Lower leg skin (tissue), 4 donors: ENCODE data around the gene FNDC3B. TPM values are rescaled to one million over a fixed set of nuclear protein-coding genes. Genes with fewer than 3 reads are reported as not detected.

Experiments used
- DNase-seq, 2 donors: peaks; one replicate each; pipeline ENCODE4 v3.0.0-alpha.2; 2019; ENCODE audit warnings: low spot score in 2 of 2
- H3K4me3 ChIP-seq: fragments of 200-600 bp; sonication (generic); 2 replicates; pipeline ENCODE4 v1.5.1; 2017; ENCODE audit warnings: mild to moderate bottlenecking, low read depth; ENCODE audit not compliant: poor library complexity, severe bottlenecking
- CTCF ChIP-seq, 3 donors: fragments of 450-650 bp; IDR thresholded peaks; one replicate each; pipeline ENCODE4 v1.5.1; 2016; ENCODE audit warnings: antibody characterized with exemption in 3 of 3, mild to moderate bottlenecking in 3 of 3, moderate library complexity in 2 of 3
- POLR2A ChIP-seq, 2 donors: fragments of 450-650 bp; IDR thresholded peaks; one replicate each; pipeline ENCODE4 v1.6.1; 2016 to 2017; ENCODE audit warnings: antibody characterized with exemption in 2 of 2, mild to moderate bottlenecking in 1 of 2, moderate library complexity in 1 of 2
- WGBS, 2 donors: methylation state at CpG; one replicate each; pipeline ENCODE4 v1.1.5; 2018; 5-methylcytosine and 5-hydroxymethylcytosine counted together
- intact Hi-C: fragments of 100-400 bp; cut with DNase I; formaldehyde crosslinking; loops from one replicate; pipeline ENCODE4 v1.15.0; 2023; ENCODE audit warnings: low total_unique reads
- total RNA-seq, 4 donors: library from RNA; depleted of rRNA; stranded (reverse); fragments of >200 nt; gene quantifications; one replicate each; pipeline ENCODE4 v1.1.0, GENCODE V29; 2016

Gene FNDC3B
- total RNA-seq, 4 donors from 2014 or later = 22.9 to 39.3 (median 23.2) TPM

- intact Hi-C loops = no loop called here
- WGBS, 2 donors = 93 to 98% methylated on average over 4 to 6 of the region's 6 CpGs
- TF ChIP-seq CTCF (IDR thresholded peaks at IDR 0.05) = no peak
- TF ChIP-seq POLR2A (IDR thresholded peaks at IDR 0.05) = no peak
- no peak for DNase-seq
- no peak overlapping the region for H3K4me3 ChIP-seq
Measured at GRCh38 chr3:172411478-172411947, 372.1 kb downstream of the FNDC3B start.

GRCh38 chr3:172415323-172415722 lies 375.9 kb downstream of the FNDC3B start:
- intact Hi-C loops = no loop called here
- TF ChIP-seq CTCF (IDR thresholded peaks at IDR 0.05) (no peak), POLR2A (IDR thresholded peaks at IDR 0.05) (no peak)
- WGBS, 2 donors = 70 to 75% methylated on average over 5 of the region's 5 CpGs
- no peak for DNase-seq
- no peak overlapping the region for H3K4me3 ChIP-seq

GRCh38 chr3:172437713-172438112 lies 398.3 kb downstream of the FNDC3B start:
- TF ChIP-seq CTCF (IDR thresholded peaks at IDR 0.05) (no peak), POLR2A (IDR thresholded peaks at IDR 0.05) (no peak)
- intact Hi-C loops = no loop called here
- no peak overlapping the region for H3K4me3 ChIP-seq
- DNase-seq = no peak

- WGBS, 2 donors = 51 to 56% methylated on average over 4 of the region's 4 CpGs
- no peak overlapping the region for H3K4me3 ChIP-seq
- no peak for DNase-seq
- TF ChIP-seq CTCF (IDR thresholded peaks at IDR 0.05) = no peak
- TF ChIP-seq POLR2A (IDR thresholded peaks at IDR 0.05) = no peak
- intact Hi-C loops = no loop called here
Measured at GRCh38 chr3:172438186-172438585, 398.8 kb downstream of the FNDC3B start.

GRCh38 chr3:172441581-172441980 lies 402.2 kb downstream of the FNDC3B start:
- DNase-seq = no peak
- 77 to 78% methylated on average over 5 of the region's 5 CpGs for WGBS, 2 donors
- TF ChIP-seq CTCF (IDR thresholded peaks at IDR 0.05) (no peak), POLR2A (IDR thresholded peaks at IDR 0.05) (no peak)
- intact Hi-C loops = no loop called here
- no peak overlapping the region for H3K4me3 ChIP-seq

GRCh38 chr3:172442606-172443005 lies 403.2 kb downstream of the FNDC3B start:
- DNase-seq = no peak
- TF ChIP-seq CTCF (IDR thresholded peaks at IDR 0.05) = no peak
- no peak for TF ChIP-seq POLR2A (IDR thresholded peaks at IDR 0.05)
- no peak overlapping the region for H3K4me3 ChIP-seq
- 79 to 87% methylated on average over 1 of the region's 1 CpG for WGBS, 2 donors
- intact Hi-C loops = no loop called here
